ENCODE data around the gene MAN2A2.

Gene MAN2A2

GRCh38 chr15:90901175-90902039, 1.7 kb upstream of the MAN2A2 start:
- no peaks in the 10 kb centered on the region for H3K9me3 ChIP-seq (ENCODE audit: control insufficient read depth in 5 of 5, low read length in 5 of 5)
- H3K9ac ChIP-seq (ENCODE audit: low read length in 5 of 5): peak overlapping the region in 4 of 5 donors; percentile 31 to 89 (median 75)
- peak overlapping the region in 4 of 5 donors; percentile 62 to 83 (median 82) for H3K4me3 ChIP-seq (ENCODE audit: low read depth in 1 of 5, low read length in 5 of 5)
- peaks cover 5 to 27% (median 21%) of the 10 kb centered on the region in 5 donors for H3K4me1 ChIP-seq (ENCODE audit: control insufficient read depth in 5 of 5, insufficient read depth in 5 of 5, low read length in 5 of 5)
- H3K27ac ChIP-seq (ENCODE audit: low read depth, low read length): peak overlapping the region; percentile 61
- H3K27me3 ChIP-seq (ENCODE audit: control insufficient read depth in 5 of 5, insufficient read depth in 4 of 5, low read length in 5 of 5): no peaks in the 10 kb centered on the region
- peaks cover 0 to 20% (median 17%) of the 10 kb centered on the region in 5 donors for H3K36me3 ChIP-seq (ENCODE audit: control insufficient read depth in 5 of 5, insufficient read depth in 5 of 5, low read length in 5 of 5)

- H3K27me3 ChIP-seq (ENCODE audit: control insufficient read depth in 5 of 5, insufficient read depth in 4 of 5, low read length in 5 of 5): no peaks in the 10 kb centered on the region
- H3K9me3 ChIP-seq (ENCODE audit: control insufficient read depth in 5 of 5, low read length in 5 of 5): no peaks in the 10 kb centered on the region
- peak overlapping the region in 4 of 5 donors; percentile 31 to 89 (median 75) for H3K9ac ChIP-seq (ENCODE audit: low read length in 5 of 5)
- H3K27ac ChIP-seq (ENCODE audit: low read depth, low read length): peak overlapping the region; percentile 61
- peaks cover 5 to 34% (median 25%) of the 10 kb centered on the region in 5 donors for H3K4me1 ChIP-seq (ENCODE audit: control insufficient read depth in 5 of 5, insufficient read depth in 5 of 5, low read length in 5 of 5)
- peak overlapping the region; percentile 62 to 87 (median 82) for H3K4me3 ChIP-seq (ENCODE audit: low read depth in 1 of 5, low read length in 5 of 5)
- H3K36me3 ChIP-seq (ENCODE audit: control insufficient read depth in 5 of 5, insufficient read depth in 5 of 5, low read length in 5 of 5): peaks cover 0 to 25% (median 24%) of the 10 kb centered on the region in 5 donors
Measured at GRCh38 chr15:90902040-90902839, 862 bp upstream of the MAN2A2 start.

- Histone ChIP-seq H3K36me3 (ENCODE audit: control insufficient read depth in 5 of 5, insufficient read depth in 5 of 5, low read length in 5 of 5) (peaks cover 0 to 37% (median 34%) of the 10 kb centered on the region in 5 donors), H3K4me3 (ENCODE audit: low read depth in 1 of 5, low read length in 5 of 5) (peak overlapping the region; percentile 67 to 87 (median 82))
Measured at GRCh38 chr15:90903733-90904536, 833 bp downstream of the MAN2A2 start.

GRCh38 chr15:90904746-90905145, 1.6 kb downstream of the MAN2A2 start:
- Histone ChIP-seq H3K27ac (ENCODE audit: low read depth, low read length) (no peak overlapping the region), H3K9me3 (ENCODE audit: control insufficient read depth in 5 of 5, low read length in 5 of 5) (no peaks in the 10 kb centered on the region), H3K4me3 (ENCODE audit: low read depth in 1 of 5, low read length in 5 of 5) (no peak overlapping the region), H3K4me1 (ENCODE audit: control insufficient read depth in 5 of 5, insufficient read depth in 5 of 5, low read length in 5 of 5) (peaks cover 7 to 49% (median 35%) of the 10 kb centered on the region in 5 donors), H3K27me3 (ENCODE audit: control insufficient read depth in 5 of 5, insufficient read depth in 4 of 5, low read length in 5 of 5) (no peaks in the 10 kb centered on the region), H3K9ac (ENCODE audit: low read length in 5 of 5) (no peak overlapping the region), H3K36me3 (ENCODE audit: control insufficient read depth in 5 of 5, insufficient read depth in 5 of 5, low read length in 5 of 5) (peaks cover 0 to 45% (median 39%) of the 10 kb centered on the region in 5 donors)

More at GRCh38 chr15:90903733-90904536, 833 bp downstream of the MAN2A2 start:
- Histone ChIP-seq H3K27ac (ENCODE audit: low read depth, low read length) (peak overlapping the region; percentile 82), H3K9me3 (ENCODE audit: control insufficient read depth in 5 of 5, low read length in 5 of 5) (no peaks in the 10 kb centered on the region), H3K27me3 (ENCODE audit: control insufficient read depth in 5 of 5, insufficient read depth in 4 of 5, low read length in 5 of 5) (no peaks in the 10 kb centered on the region), H3K4me1 (ENCODE audit: control insufficient read depth in 5 of 5, insufficient read depth in 5 of 5, low read length in 5 of 5) (peaks cover 7 to 49% (median 35%) of the 10 kb centered on the region in 5 donors), H3K9ac (ENCODE audit: low read length in 5 of 5) (peak overlapping the region; percentile 85 to 97 (median 91))

- H3K27me3 ChIP-seq (ENCODE audit: control insufficient read depth in 5 of 5, insufficient read depth in 4 of 5, low read length in 5 of 5): no peaks in the 10 kb centered on the region
- peaks cover 7 to 49% (median 35%) of the 10 kb centered on the region in 5 donors for H3K4me1 ChIP-seq (ENCODE audit: control insufficient read depth in 5 of 5, insufficient read depth in 5 of 5, low read length in 5 of 5)
- H3K4me3 ChIP-seq (ENCODE audit: low read depth in 1 of 5, low read length in 5 of 5): no peak overlapping the region
- H3K9ac ChIP-seq (ENCODE audit: low read length in 5 of 5): no peak overlapping the region
- no peaks in the 10 kb centered on the region for H3K9me3 ChIP-seq (ENCODE audit: control insufficient read depth in 5 of 5, low read length in 5 of 5)
- no peak overlapping the region for H3K27ac ChIP-seq (ENCODE audit: low read depth, low read length)
- peaks cover 0 to 53% (median 47%) of the 10 kb centered on the region in 5 donors for H3K36me3 ChIP-seq (ENCODE audit: control insufficient read depth in 5 of 5, insufficient read depth in 5 of 5, low read length in 5 of 5)
Measured at GRCh38 chr15:90905306-90906180, 2.4 kb downstream of the MAN2A2 start.

GRCh38 chr15:90906181-90906849, 3.2 kb downstream of the MAN2A2 start:
- Histone ChIP-seq H3K9ac (ENCODE audit: low read length in 5 of 5) (no peak overlapping the region), H3K27ac (ENCODE audit: low read depth, low read length) (no peak overlapping the region), H3K4me3 (ENCODE audit: low read depth in 1 of 5, low read length in 5 of 5) (no peak overlapping the region), H3K36me3 (ENCODE audit: control insufficient read depth in 5 of 5, insufficient read depth in 5 of 5, low read length in 5 of 5) (peaks cover 0 to 61% (median 55%) of the 10 kb centered on the region in 5 donors), H3K9me3 (ENCODE audit: control insufficient read depth in 5 of 5, low read length in 5 of 5) (no peaks in the 10 kb centered on the region), H3K27me3 (ENCODE audit: control insufficient read depth in 5 of 5, insufficient read depth in 4 of 5, low read length in 5 of 5) (no peaks in the 10 kb centered on the region), H3K4me1 (ENCODE audit: control insufficient read depth in 5 of 5, insufficient read depth in 5 of 5, low read length in 5 of 5) (peaks cover 7 to 49% (median 35%) of the 10 kb centered on the region in 5 donors)

- Histone ChIP-seq H3K27me3 (ENCODE audit: control insufficient read depth in 5 of 5, insufficient read depth in 4 of 5, low read length in 5 of 5) (no peaks in the 10 kb centered on the region), H3K36me3 (ENCODE audit: control insufficient read depth in 5 of 5, insufficient read depth in 5 of 5, low read length in 5 of 5) (peaks cover 0 to 69% (median 63%) of the 10 kb centered on the region in 5 donors), H3K4me1 (ENCODE audit: control insufficient read depth in 5 of 5, insufficient read depth in 5 of 5, low read length in 5 of 5) (peaks cover 7 to 44% (median 29%) of the 10 kb centered on the region in 5 donors), H3K27ac (ENCODE audit: low read depth, low read length) (peak overlapping the region; percentile 32), H3K4me3 (ENCODE audit: low read depth in 1 of 5, low read length in 5 of 5) (no peak overlapping the region), H3K9me3 (ENCODE audit: control insufficient read depth in 5 of 5, low read length in 5 of 5) (no peaks in the 10 kb centered on the region), H3K9ac (ENCODE audit: low read length in 5 of 5) (peak overlapping the region in 1 of 5 donors; percentile 31)
Measured at GRCh38 chr15:90907051-90907660, 4.1 kb downstream of the MAN2A2 start.

- Histone ChIP-seq H3K4me3 (ENCODE audit: low read depth in 1 of 5, low read length in 5 of 5) (no peak overlapping the region), H3K9me3 (ENCODE audit: control insufficient read depth in 5 of 5, low read length in 5 of 5) (no peaks in the 10 kb centered on the region), H3K27me3 (ENCODE audit: control insufficient read depth in 5 of 5, insufficient read depth in 4 of 5, low read length in 5 of 5) (no peaks in the 10 kb centered on the region), H3K9ac (ENCODE audit: low read length in 5 of 5) (peak overlapping the region in 3 of 5 donors; percentile 26 to 46 (median 31)), H3K27ac (ENCODE audit: low read depth, low read length) (peak overlapping the region; percentile 32), H3K4me1 (ENCODE audit: control insufficient read depth in 5 of 5, insufficient read depth in 5 of 5, low read length in 5 of 5) (peaks cover 7 to 44% (median 29%) of the 10 kb centered on the region in 5 donors), H3K36me3 (ENCODE audit: control insufficient read depth in 5 of 5, insufficient read depth in 5 of 5, low read length in 5 of 5) (peaks cover 0 to 77% (median 72%) of the 10 kb centered on the region in 5 donors)
Measured at GRCh38 chr15:90907838-90908507, 4.9 kb downstream of the MAN2A2 start.

Data from subcutaneous abdominal adipose tissue (tissue), 5 donors.